ENCODE data around the gene GPSM1.

GPSM1 gene, protein sequence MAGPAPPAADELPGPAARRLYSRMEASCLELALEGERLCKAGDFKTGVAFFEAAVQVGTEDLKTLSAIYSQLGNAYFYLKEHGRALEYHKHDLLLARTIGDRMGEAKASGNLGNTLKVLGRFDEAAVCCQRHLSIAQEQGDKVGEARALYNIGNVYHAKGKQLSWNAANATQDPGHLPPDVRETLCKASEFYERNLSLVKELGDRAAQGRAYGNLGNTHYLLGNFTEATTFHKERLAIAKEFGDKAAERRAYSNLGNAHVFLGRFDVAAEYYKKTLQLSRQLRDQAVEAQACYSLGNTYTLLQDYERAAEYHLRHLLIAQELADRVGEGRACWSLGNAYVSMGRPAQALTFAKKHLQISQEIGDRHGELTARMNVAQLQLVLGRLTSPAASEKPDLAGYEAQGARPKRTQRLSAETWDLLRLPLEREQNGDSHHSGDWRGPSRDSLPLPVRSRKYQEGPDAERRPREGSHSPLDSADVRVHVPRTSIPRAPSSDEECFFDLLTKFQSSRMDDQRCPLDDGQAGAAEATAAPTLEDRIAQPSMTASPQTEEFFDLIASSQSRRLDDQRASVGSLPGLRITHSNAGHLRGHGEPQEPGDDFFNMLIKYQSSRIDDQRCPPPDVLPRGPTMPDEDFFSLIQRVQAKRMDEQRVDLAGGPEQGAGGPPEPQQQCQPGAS

DNA sequence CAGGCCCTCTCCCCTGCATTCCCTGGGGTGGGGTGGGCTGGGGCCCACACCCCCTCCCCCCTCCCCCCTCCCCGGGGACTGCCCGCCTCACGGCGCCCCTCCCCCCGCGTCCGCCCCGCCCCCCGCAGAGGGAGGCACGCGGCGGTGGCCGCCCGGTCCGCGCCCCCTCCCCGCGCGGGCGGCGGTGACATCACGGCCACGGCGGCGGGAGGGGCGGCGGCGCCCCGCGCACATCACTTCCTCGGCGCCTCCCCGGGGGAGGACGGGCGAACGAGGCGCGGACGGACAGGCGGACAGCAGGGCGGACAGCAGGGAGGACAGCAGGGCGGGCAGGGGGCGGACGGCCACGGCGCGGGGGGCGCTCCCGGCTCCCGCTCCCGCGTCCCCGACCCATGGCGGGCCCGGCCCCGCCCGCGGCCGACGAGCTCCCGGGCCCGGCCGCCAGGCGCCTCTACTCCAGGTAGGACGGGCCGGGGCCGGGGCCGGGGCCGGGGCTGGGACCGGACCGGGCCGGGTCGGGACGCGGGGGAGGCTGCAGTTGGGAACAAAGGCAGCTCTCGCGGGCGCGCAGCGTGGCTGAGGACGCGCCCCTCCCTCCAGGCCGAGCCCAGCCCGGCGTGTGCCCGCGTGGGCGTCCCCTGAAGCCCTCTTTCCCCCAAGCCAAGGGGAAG, at the start of gene GPSM1:
Gene GPSM1 (plus strand): TSS at position 236 of the 671 bp plus-strand sequence. CDS start 157 bp downstream, at position 393.
- no peak for DNase-seq

DNA sequence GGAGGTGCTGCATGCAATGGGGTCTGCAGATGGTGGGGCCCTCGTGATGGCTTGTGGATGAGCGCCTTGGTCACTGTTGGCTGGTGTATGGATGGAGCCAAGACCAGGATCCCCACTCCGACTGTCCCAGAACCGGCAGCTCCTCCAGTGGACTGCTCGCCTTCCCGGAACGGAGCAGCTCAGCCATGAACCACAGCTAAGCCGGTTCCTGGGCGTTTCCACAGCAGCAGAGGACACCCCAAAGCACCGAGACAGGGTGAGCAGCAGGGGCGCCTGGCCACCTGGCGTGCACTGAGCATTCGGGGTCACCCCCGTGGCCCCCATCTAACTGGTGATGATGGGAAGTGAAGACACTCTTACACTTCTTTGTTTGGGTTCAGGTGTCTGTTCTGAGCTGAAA, 49.6 kb upstream of the GPSM1 start:
- DNase-seq: no peak

DNA sequence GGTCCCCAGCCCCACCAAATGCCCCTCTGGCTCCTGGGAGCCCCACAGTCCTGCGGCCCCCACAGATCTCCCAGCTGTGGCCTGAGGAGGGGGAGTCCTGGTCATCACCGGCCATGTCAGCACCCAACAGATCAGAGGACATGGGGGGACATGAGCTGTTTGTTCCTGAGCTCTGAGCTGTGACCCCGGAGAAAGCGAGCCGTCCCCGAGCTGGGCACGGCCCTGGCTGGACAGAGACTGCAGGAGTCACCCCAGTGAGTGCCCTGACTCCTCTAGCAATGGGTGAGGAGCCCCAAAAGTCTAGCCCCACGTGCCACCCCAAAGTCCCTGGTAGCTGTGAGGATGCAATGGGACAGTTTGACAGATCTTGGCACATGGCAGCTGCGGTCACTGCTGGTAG, 49.1 kb upstream of the GPSM1 start:
- no peak for DNase-seq

DNA sequence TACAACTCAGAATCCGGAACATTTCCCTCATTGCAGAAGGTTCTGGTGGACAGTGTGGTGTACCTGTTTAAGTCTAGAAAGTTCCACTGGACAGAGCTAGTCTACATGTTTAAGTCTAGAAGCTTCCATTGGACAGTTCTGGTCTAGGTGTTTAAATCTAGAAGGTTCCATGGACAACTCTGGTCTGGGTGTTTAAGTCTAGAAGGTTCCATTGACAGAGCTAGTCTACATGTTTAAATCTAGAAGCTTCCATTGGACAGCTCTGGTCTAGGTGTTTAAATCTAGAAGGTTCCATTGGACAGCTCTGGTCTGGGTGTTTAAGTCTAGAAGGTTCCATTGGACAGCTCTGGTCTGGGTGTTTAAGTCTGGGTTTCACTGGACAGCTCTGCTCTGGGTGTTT, 48.4 kb upstream of the GPSM1 start:
- no peak for DNase-seq

DNA sequence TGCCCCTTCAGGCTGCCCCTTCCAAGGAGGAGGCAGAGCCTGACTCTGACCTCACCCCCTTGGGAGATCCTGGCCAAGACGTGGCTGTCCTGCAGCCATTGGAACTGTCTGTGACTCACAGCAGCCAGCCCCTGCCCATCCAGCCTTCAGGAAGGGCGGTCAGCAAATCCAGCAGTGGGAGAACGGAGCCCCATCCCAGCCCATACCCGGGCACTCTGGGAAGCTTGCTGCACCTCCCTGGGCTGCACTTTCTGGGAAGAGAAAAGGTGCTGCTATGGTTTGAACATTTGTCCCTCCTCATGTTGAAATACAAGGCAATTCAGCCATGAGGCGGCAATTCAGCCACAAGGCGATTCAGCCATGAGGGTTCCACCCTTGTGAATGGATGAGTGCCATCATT, 47.9 kb upstream of the GPSM1 start:
- no peak for DNase-seq

DNA sequence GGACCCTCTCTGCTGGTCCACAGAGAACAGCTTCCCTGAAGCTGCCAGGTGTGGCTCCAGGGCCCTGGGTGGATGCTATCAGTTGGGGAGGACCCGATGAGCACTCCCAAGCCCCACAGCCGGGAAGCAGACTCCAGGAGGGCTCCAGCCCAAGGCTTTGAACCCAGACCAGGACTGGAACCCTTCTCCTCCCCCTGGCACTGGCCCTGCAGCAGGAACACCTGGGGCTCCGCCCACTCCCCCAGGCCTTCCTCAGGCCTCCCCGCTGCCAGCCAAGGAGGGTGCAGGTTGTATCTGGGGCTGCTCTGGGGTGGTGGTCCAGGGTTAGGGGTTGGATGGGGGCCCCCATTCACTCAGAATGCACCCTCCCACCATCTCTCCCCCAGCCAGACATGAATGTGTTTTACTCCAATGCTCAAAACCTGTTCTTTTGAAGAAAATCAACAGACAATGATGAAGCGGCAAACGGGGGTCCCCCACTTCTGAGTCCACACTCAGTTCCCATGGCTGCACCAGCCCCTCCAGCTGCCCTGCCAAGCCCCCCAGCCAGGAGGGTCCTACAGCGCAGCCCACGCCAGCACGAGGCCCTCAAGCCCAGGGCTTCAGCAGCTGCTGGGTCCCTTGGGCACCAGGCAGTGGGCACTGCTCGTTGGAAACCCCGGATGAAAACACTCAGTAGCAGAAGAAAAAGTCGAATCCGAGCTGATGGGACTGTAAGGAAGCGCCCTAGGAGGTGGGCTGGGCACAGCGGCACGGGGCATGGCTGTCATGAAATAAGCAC, 46.6 kb upstream of the GPSM1 start:
- DNase-seq: no peak

DNA sequence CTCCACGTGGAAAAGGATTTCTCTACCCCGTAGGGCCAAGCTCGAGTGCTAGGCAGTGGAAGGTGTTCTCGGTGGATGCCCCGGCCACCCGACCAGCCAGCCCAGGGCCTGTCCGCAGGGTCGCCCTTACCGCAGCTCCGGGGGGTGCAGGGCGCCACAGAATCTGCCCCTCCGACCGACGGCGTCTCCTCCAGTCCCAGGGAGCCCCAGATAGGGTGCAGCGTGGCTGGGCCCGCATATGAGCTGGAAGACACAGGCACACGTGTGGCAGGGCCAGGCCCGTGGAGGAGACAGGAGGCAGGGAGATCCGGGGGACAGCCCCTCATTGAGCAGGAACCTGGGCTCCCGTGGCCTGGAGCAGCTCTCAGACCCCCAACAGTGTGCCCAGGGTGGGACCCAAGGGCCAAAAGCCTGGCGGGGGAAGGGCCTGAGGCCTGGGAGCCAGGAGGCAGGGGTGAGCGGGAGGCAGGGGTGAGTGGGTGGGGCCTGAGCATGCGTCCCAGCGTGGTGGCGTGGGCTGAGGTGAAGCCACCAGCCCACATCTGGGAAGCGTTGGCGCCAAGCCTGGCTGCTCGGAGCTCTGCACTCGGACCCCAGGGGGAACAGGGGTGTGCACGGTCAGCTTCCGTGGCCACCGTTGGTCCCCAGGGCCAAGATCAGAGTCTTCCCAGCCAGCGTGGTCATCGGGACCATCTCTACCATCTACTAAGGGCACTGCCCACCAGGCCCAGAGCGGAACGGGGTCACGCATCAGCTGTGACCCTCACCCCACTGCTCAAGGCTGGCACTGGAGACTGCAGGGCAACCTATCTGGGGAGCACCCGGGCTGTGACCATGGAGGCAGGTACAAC, 45.7 kb upstream of the GPSM1 start:
- no peak for DNase-seq

DNA sequence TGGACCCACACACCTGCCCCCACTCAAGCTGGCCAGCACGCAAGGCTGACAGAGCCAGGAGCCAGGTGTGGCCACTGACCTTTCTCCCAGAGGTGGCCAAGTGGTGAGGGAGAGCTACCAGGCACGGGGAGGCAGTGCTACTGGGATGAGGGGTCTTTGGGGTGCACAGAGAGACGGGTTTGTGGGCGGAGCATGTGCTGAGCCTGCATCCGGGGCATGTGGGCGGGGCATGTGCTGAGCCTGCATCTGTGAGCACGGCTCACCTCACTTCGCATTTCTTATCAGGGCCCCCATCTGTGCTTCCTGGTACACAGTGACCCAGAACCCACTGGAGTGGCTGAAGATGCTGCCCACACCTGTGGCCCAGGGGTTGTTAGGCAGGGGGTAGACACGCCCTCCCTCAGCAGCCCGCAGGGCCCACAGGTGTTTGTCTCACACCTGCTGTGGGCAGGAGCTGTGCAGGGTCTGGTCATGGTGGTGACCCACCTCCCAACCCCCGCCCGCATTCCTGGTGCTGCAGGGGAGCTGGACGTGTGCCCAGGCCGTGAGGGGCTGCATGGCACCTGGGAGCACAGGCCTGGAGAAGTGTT, 45.0 kb upstream of the GPSM1 start:
- DNase-seq: no peak

DNA sequence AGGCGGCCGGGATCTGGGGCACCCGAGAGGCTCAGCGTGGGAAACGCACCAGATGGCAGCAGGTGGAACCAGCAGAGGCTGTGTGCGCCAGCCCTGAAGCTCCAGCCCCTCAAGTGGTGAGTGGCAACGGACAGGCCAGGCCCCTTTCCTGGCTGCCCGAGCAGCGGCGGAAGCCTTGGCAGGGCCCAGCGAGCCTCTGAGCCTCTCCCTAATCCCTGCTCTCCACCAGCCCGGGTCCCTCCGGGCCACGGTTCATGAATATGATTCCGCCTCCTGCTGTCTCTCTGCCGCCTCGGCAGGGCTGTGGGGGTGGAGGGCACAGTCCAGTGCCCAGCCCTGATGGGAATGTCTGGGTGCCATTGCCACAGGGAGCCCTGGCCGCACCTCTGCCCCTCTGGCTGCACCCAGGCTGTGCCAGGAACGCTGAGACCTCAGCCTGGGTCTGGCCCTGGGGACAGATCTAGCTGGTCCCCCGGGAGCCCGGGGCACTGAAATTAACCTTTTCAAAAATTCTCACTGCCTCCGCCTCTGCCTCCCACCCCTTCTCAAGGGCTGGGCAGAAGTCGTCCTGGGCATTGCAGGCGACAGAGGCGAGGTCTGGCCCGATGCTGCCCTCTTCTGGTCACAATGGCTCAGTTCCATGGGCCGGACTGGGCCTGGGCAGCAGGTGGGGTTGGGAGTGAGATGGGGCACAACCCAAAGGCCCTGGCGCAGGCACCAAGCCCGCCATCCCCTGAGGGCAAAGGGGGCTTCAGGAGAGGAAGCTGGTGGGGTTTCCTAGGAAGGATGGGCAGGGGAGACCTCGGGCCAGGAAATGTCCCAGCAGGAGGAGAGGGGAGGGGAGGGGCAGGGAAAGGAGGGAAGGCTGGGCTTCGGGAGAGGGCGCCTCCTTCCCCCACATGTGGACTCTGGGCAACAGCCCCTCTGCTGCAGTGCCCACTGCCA, 43.8 kb upstream of the GPSM1 start:
- peak; percentile 36 for DNase-seq

DNA sequence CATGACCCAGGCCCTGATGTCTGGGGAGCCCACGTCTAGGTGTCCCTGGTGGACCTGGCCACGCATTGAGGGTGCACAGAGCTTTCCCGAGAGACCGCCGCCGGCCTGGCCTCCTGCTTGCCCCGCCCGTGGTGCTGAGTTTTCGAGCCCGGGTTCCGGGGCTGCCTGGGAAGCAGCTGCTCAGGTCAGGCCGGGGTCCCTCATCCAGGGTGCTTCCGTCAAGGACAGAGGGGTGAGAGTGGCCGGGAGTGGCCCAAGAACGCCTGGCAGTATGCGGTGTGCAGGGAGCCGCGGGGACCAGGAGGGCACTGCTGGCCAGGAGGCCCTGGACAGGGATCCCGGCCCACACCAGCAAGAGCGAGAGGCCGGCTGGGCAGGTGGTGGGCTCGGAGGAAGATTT, 43.0 kb upstream of the GPSM1 start:
- no peak for DNase-seq

DNA sequence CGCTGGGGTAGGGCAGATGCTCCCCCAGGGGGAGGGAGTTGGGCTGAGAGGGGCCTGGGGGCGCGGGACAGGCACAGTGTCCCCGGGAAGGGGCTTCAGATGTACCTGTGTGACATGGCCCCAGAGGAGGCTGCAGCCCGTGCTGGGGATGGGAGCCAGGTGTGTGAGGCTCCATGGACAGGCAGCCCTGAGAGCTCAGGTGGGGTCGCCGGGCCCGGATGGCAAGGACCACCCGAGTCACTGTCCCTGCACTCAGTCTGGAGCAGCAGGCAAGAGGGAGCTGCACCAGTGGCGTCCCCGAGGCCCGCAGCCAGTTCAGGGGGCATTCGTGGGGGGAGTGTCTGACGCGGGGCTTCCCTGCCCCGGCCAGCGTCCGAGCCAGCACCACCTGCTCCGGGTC, 42.4 kb upstream of the GPSM1 start:
- DNase-seq: no peak

DNA sequence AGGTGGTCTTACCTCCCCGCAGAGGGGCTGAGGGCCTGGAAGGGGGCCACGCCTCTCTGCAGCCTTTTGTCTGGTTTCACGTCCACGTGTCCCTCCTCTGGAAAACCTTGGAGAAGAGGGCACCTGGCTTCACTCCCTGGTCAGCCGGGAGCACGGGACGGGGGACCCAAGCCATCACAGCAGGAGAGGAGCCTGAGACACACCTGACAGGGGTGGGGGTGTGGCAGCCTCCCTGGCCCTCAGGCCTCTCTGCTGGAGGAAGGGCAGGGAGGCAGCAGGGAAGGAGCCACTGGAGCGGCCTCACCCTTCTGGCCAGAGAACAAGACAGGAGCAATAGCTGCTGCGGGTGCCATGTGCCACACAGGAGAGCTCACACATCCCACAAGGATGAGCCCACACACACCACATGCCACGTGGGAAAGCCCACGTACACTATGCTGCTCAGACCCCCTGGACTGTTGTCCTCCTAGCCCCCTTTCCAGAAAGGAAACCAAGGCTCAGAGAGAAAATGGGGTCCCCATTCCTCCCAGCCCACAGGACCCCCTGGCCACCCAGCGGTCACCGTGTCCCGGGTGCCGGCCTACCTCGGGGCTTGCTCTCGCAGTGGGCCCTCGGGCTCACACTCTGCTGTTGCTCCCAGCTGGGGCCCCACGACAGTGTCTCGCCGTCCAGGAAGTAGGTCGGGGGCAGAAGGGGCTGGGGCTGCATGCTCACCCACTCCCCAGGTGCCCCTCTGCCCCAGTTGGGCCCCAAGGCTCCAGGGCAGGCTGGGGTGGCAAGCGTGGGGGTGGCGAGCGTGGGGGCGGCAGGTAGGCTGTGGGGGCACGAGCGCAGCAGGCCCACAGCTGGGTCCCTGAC, 41.6 kb upstream of the GPSM1 start:
- DNase-seq: no peak

DNA sequence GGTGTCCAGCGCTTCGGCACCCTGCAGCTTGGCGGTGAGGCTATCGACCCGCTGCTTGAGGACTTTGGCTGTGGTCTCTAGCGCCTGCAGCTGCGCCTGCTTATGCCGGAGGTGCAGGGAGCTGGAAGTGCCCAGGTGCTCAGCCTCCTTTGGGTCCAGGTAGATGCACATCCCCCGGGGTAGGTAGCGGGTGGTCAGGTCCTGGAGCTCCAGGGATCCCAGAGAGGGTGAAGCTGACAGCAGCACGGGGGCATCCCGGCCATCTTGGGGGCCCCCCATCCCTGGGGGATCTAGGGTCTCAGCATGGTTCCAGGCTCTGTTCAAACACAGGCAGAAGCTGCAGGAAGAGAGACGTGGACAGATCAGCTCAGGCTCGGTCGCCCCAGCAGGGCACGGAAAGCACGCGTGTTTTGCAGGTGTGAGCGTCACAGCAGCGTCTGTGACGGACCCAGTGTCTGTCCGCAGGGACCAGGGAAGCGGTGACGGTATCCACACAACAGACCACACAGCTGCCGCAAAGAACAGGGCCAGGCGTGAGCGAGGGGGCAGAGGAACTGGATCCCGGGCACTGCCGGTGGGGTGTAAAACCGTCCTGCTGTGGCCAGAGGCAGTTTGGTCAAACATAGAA, 40.9 kb upstream of the GPSM1 start:
- no peak for DNase-seq

DNA sequence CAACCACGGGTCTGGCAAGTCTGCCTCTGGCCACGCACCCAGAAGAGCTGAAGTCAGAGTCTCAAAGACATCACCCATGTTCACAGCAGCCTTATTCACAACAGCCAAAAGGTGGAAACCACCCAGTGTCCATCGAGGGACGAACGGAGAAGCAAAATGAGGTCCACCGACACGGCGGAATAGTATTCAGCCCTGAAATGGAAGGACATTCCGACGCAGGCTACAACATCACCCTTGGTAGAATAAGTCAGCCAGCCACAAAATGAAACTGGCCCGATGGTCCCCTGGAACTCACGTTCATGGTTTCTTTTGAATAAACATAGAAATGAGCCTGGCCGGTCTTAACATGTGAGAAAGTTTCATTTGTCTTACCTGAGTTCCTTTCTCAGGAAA, 40.4 kb upstream of the GPSM1 start:
- DNase-seq: no peak

DNA sequence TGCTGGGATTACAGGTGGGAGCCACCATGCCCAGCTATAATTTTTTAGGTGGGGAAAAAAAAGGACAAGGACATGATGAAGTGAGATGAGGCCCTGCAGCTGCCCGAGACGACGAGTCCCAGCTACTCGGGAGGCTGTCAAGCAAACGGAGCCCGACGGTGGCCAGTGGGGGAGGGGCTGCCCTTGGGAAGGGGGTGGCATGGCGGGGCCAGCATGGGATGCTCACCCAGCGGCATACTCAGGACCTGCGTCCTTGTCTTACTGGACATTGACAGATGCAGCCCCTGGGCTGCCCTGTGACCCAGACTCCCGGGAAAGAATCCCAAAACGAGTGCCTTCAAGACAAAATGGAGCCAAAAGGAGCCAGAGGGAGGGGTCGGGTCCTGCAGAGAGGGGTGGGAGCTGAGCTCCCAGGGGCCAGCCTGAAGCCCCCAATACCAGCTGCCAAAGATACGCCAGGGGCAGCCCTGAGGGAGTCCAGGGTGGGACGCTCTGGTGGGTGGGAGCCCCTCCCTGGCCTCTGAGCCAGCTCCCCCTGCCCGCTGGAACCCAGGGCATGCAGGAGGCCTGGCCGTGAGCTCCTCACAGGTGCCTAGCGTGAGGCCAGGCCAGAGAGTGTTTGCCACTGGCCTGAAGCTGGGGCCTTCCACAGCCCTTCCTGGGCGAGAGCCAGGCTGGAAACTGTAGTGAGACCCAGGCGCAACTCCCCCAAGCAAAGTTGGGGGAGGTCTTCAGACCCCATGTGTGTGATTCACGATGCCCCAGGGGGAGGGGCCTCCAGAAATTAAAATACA, 39.2 kb upstream of the GPSM1 start:
- DNase-seq: no peak

DNA sequence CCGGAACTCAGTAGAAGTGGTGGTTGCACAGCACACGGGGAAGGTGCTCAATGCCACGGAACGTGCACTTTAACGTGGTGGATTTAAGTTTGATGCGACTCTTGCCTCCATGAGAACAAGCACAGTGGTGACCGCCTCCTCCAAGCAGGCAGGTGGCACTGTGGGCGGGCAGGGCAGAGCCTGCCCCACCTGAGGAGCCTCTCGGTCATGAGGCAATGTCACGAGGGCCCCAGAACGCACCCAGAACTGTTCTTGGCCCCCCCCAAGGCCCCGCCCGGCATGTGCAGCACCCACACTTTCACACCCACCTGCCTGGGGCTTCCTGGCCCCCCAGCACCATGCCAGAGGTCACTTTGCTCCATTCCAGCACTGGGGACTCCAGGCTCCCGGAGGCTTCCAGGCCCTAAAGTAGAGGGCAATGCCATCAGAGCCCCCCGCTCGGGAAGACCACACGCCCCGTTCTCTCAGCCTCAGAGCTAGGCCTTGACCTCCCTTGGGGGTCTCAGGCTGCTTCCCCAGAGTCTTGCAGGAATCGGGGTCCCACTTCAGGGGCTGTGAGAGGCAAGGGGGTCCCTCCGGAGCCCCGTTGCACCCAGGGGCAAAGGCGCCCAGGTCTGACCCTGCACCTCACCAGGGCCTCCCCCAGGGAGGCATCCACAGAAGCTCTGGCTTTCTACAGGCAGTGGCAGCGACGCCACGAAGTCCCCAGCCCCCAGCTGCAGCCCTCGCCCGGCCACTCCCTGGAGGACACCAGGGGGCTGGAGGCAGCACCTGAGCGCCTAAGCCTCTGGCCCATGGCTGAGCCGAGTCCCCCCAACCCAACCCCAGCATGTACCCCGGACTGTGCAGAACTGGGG, 37.5 kb upstream of the GPSM1 start:
- no peak for DNase-seq

DNA sequence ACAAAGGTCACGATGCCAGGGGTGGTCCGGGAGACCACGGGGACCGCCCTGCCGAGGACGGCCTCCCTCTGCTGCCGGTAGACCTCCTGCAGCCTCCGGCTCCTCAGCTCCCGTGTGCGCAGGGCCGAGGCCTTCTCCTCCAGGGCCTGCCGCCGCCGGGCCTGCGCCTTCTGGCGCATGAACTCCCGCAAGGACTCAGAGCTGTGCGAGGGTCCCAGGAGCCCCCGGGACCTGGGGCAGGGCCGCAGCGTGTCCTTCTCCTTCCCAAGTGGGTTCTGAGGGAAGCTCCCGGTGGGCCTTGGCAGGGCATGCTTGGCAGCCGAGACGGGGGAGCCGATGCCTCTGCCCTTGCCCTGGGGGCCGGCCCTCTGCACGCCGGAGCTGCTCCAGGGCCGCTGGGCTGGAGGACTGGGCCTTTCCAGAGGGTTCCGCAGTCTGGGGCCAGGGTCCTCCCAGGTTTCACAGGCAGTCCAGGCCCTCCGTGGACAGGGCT, 36.8 kb upstream of the GPSM1 start:
- no peak for DNase-seq

All from KG1 (cell line).